Esophagus muscularis mucosa (tissue), 4 donors: ENCODE measurements around the gene CES2. TPM values are rescaled to one million over a fixed set of nuclear protein-coding genes. Genes with fewer than 3 reads are reported as not detected.

Experiments used
- DNase-seq: peaks from one replicate; pipeline ENCODE4 v3.0.0-alpha.2; 2017; ENCODE audit errors: extremely low spot score
- H3K27ac ChIP-seq, 4 donors: fragments of 200-600 bp; sonication (generic); replicated peaks in 1 of 4; 1 replicate in 3 of 4; 2 replicates in 1 of 4; pipeline ENCODE4 v1.5.1; 2016 to 2019; ENCODE audit warnings: mild to moderate bottlenecking in 1 of 4
- H3K27me3 ChIP-seq, 4 donors: fragments of 200-600 bp; sonication (generic); one replicate each; pipeline versions ENCODE4 v1.5.1 to v1.6.0; 2016 to 2019
- H3K36me3 ChIP-seq, 4 donors: fragments of 200-600 bp; sonication (generic); one replicate each; pipeline ENCODE4 v1.5.1; 2016 to 2019
- H3K4me1 ChIP-seq, 4 donors: fragments of 200-600 bp; sonication (generic); one replicate each; pipeline ENCODE4 v1.5.1; 2016 to 2019
- H3K4me3 ChIP-seq, 4 donors: fragments of 200-600 bp; sonication (generic); 1 replicate in 2 of 4; 2 replicates in 2 of 4; pipeline ENCODE4 v1.5.1; 2016 to 2019; ENCODE audit warnings: mild to moderate bottlenecking in 4 of 4, moderate library complexity in 1 of 4
- H3K9me3 ChIP-seq, 4 donors: fragments of 200-600 bp; sonication (generic); 1 replicate in 3 of 4; 2 replicates in 1 of 4; pipeline ENCODE4 v1.5.1; 2016 to 2019
- EP300 ChIP-seq: sonication (generic); formaldehyde crosslinking; IDR thresholded peaks from one replicate; pipeline ENCODE4 v1.6.1; 2017; ENCODE audit warnings: antibody characterized with exemption
- POLR2A ChIP-seq: fragments of 450-650 bp; IDR thresholded peaks from one replicate; pipeline ENCODE4 v1.6.1; 2017; ENCODE audit warnings: antibody characterized with exemption, moderate library complexity, mild to moderate bottlenecking, low read depth
- POLR2AphosphoS5 ChIP-seq, 2 donors: sonication (generic); formaldehyde crosslinking; IDR thresholded peaks; one replicate each; pipeline ENCODE4 v1.6.1; 2017; ENCODE audit warnings: antibody characterized with exemption in 2 of 2
- WGBS: methylation state at CpG from one replicate; pipeline ENCODE4 v1.1.5; 2018; 5-methylcytosine and 5-hydroxymethylcytosine counted together
- intact Hi-C: fragments of 100-400 bp; cut with DNase I; formaldehyde crosslinking; loops from one replicate; pipeline ENCODE4 v1.15.1; 2023
- total RNA-seq, 4 donors: library from RNA; depleted of rRNA; stranded (reverse); fragments of >200 nt; gene quantifications; one replicate each; pipeline versions ENCODE4 v1.1.0 to v1.2.1, GENCODE V29; 2016
- TF ChIP-seq, protein P1 (sequence below), 3 experiments: fragments of 200-600 bp in 2 of 3; fragments of 450-650 bp in 1 of 3; sonication (generic) in 2 of 3; IDR thresholded peaks; one replicate each; pipeline ENCODE4 v1.5.1; 2017 to 2019; ENCODE audit warnings: antibody characterized with exemption in 3 of 3, mild to moderate bottlenecking in 2 of 3, moderate library complexity in 1 of 3

Gene CES2
- total RNA-seq, 4 donors from 2014 or later = 22.0 to 29.7 (median 26.8) TPM

DNA sequence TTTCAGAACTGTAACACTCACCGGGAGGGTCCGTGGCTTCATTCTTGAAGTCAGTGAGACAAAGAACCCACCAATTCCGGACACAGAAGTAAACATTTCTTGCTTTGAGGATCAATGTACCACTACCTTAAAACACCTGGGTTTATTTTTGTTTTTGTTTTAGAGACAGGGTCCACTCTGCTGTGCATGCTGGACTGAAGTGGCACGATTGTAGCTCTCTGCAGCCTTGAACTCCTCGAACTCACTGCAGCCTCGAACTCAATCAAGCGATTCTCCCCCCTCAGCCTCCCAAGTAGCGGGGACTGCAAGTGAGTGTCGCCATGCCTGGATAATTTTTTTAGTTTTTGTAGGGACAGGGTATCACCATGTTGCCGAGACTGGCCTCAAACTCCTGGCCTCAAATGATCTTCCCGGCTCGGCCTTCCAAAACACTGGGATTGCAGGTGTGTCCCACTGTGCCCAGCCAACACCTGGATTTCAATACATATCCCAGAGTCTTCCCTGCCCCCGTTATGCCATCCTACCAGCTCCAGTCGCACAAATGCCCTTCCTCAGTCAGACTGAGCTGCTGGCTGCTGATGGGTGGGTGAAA lies 40.1 kb downstream of the CES2 start:
- intact Hi-C loops = loop anchor here (5.0 kb wide), 1 partner anchor 132 kb away; the partner anchor contains the start of gene PHAF1
- Histone ChIP-seq H3K27me3 (peaks cover 0 to 15% (median 0%) of the 10 kb centered on the region in 4 donors), H3K9me3 (no peaks in the 10 kb centered on the region), H3K4me3 (no peak overlapping the region), H3K27ac (no peak overlapping the region), H3K4me1 (peaks cover 0 to 8% (median 2%) of the 10 kb centered on the region in 4 donors), H3K36me3 (no peaks in the 10 kb centered on the region)
- DNase-seq = no peak
- 86% methylated on average over 14 of the region's 14 CpGs for WGBS
- TF ChIP-seq POLR2AphosphoS5 (IDR thresholded peaks at IDR 0.05) (no peak), POLR2A (no peak), EP300 (no peak)
- TF ChIP-seq, protein P1, sequence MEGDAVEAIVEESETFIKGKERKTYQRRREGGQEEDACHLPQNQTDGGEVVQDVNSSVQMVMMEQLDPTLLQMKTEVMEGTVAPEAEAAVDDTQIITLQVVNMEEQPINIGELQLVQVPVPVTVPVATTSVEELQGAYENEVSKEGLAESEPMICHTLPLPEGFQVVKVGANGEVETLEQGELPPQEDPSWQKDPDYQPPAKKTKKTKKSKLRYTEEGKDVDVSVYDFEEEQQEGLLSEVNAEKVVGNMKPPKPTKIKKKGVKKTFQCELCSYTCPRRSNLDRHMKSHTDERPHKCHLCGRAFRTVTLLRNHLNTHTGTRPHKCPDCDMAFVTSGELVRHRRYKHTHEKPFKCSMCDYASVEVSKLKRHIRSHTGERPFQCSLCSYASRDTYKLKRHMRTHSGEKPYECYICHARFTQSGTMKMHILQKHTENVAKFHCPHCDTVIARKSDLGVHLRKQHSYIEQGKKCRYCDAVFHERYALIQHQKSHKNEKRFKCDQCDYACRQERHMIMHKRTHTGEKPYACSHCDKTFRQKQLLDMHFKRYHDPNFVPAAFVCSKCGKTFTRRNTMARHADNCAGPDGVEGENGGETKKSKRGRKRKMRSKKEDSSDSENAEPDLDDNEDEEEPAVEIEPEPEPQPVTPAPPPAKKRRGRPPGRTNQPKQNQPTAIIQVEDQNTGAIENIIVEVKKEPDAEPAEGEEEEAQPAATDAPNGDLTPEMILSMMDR (IDR thresholded peaks at IDR 0.05) = no peak

DNA sequence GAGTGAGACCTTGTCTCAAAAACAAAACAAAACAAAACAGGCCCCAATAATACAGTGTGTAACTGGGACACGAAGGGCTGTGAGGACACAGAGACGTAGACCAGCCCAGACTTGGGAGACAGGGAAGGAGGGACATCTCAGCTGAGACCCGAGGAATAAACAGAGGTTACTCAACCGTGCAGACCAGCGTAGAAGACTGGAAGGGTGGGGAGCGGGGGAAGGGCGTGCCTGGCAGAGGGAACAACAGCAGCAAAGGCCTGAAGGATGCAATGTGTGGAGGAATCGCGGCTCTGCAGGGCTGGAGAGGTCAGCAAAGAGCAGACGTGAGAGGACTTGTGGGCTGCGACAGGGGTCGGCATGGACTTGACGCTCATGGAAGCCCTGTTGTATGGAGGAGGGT lies 41.4 kb downstream of the CES2 start:
- 60% methylated on average over 13 of the region's 13 CpGs for WGBS
- Histone ChIP-seq H3K4me1 (peaks cover 0 to 8% (median 2%) of the 10 kb centered on the region in 4 donors), H3K27ac (no peak overlapping the region), H3K9me3 (no peaks in the 10 kb centered on the region), H3K27me3 (peaks cover 0 to 15% (median 0%) of the 10 kb centered on the region in 4 donors), H3K4me3 (no peak overlapping the region), H3K36me3 (no peaks in the 10 kb centered on the region)
- TF ChIP-seq, protein P1 (IDR thresholded peaks at IDR 0.05) = no peak
- no peak for TF ChIP-seq POLR2AphosphoS5 (IDR thresholded peaks at IDR 0.05)
- TF ChIP-seq POLR2A = no peak
- no peak for TF ChIP-seq EP300
- DNase-seq = no peak
- intact Hi-C loops = loop anchor here (5.0 kb wide), 1 partner anchor 131 kb away; the partner anchor contains the start of gene PHAF1

DNA sequence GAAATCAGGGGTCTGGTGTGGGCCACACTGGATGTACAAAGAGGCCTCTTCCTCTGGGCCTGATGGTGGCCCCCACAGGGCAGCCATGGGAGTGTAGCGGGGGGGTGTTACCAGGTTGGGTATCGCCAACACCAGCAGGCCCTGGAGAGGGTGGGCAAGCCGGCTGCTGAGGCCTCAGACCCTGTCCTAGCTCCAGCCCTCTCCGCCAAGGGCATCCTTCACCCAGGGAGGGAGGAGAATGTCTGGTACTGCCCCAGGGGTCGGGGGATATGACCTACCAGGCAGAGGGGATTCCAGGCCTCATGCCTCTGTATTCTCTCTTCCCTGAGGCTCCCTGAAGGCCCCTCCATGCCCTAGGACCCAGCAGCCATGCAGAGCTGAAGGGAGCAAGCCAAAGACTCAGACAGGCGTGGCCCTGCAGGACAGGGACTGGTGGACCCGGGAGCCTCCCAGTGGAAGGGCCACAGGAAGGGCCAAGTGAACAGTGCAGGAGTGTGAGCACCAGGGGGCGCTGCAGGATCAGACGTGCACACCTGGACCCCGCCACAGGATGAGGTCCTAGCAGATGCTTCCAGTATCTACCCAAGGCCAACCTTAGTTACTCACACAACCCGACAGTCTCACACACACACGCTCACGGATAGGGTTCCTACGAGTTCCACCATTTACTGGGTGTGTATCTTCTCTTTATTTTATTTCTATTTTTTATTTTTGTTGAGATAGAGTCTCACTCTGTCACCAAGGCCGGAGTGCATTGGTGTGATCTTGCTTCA lies 42.2 kb downstream of the CES2 start:
- intact Hi-C loops = loop anchor here (1.0 to 5.0 kb wide), 3 partner anchors 130 to 207 kb away; partner anchors contain the start of gene PHAF1
- Histone ChIP-seq H3K27me3 (peaks cover 0 to 15% (median 0%) of the 10 kb centered on the region in 4 donors), H3K36me3 (no peaks in the 10 kb centered on the region), H3K27ac (no peak overlapping the region), H3K4me3 (no peak overlapping the region), H3K4me1 (peaks cover 0 to 8% (median 2%) of the 10 kb centered on the region in 4 donors), H3K9me3 (no peaks in the 10 kb centered on the region)
- 24% methylated on average over 13 of the region's 15 CpGs for WGBS
- peak; percentile 97 for DNase-seq
- TF ChIP-seq POLR2A (no peak), POLR2AphosphoS5 (IDR thresholded peaks at IDR 0.05) (peak; percentile 38 to 58), EP300 (no peak)
- TF ChIP-seq, protein P1 (IDR thresholded peaks at IDR 0.05) = peak in 2 of 3 experiments; percentile 96 to 97

DNA sequence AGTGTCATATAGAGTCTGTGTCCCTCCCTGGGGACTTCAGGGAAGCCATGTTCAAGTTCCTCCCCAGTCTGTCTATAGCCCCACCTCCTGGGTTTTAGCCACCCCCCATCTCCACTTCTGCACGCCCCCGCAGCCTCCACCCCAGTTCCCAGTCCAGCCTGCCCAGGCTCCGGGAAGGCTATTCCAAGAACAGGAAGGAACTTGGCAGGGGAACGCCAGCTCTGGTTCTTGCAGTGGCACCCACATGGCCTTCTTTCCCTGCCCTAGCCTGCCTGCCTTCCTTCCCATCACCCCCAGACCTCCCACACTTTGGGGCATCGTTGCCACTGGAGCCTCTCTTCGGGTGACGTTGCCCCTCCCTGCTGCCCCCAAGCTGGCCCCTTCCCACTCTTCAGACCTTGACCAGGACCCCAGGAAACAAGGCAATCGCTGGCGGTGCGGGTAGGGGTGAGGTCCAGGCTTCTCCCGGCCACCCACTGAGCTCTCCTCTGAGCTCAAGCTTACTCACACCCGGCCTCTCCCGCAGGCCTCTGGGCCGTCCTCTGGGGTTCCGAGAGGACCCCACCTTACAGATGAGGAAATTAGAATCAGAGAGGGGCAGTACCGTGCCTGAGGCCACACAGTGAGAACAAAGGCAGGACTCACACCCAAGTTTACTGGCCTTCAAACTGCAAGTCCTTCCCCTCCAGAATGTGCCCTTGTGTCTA lies 43.8 kb downstream of the CES2 start:
- Histone ChIP-seq H3K9me3 (no peaks in the 10 kb centered on the region), H3K27ac (peak overlapping the region in 1 of 4 donors; percentile 34), H3K4me3 (no peak overlapping the region), H3K4me1 (peaks cover 0 to 8% (median 2%) of the 10 kb centered on the region in 4 donors), H3K27me3 (peaks cover 0 to 9% (median 0%) of the 10 kb centered on the region in 4 donors), H3K36me3 (no peaks in the 10 kb centered on the region)
- intact Hi-C loops = loop anchor here (2.0 to 5.0 kb wide), 2 partner anchors 128 to 206 kb away; partner anchors contain the start of gene PHAF1
- TF ChIP-seq POLR2A (no peak), POLR2AphosphoS5 (IDR thresholded peaks at IDR 0.05) (peak in 1 of 2 donors; percentile 29)
- TF ChIP-seq, protein P1 (IDR thresholded peaks at IDR 0.05) = no peak
- WGBS = 29% methylated on average over 4 of the region's 16 CpGs
- DNase-seq = no peak
